H1 (cell line): ENCODE measurements around the gene FOXP4. TPM values are rescaled to one million over a fixed set of nuclear protein-coding genes. Genes with fewer than 3 reads are reported as not detected.

Experiments used
- EGR1 ChIP-seq: IDR thresholded peaks from 2 replicates; pipeline ENCODE4 v1.6.1; 2011; ENCODE audit warnings: low read depth, low read length, borderline replicate concordance
- SIRT6 ChIP-seq: IDR thresholded peaks from one replicate; pipeline ENCODE4 v1.7.1; 2012; ENCODE audit warnings: low read length, inconsistent platforms
- SIX5 ChIP-seq: IDR thresholded peaks from 2 replicates; pipeline ENCODE4 v1.6.1; 2011; ENCODE audit warnings: mild to moderate bottlenecking, low read depth, low read length
- SUZ12 ChIP-seq: fragments of 200-600 bp; sonication (generic); IDR thresholded peaks from 2 replicates; pipeline ENCODE4 v1.6.1; 2012; ENCODE audit warnings: mild to moderate bottlenecking, inconsistent platforms, low read length, moderate library complexity, mixed read lengths
- YY1 ChIP-seq: IDR thresholded peaks from 2 replicates; pipeline ENCODE4 v1.6.1; 2011; ENCODE audit warnings: low read depth, mild to moderate bottlenecking, low read length
- polyA plus RNA-seq, 7 experiments: library from polyadenylated mRNA; depleted of rRNA in 3 of 7; stranded (reverse) in 5 of 7; unstranded in 2 of 7; fragments of >200 nt in 5 of 7; fragments of 200-250 nt in 2 of 7; gene quantifications; 1 replicate in 5 of 7; 2 replicates in 1 of 7; 4 replicates in 1 of 7; pipeline versions ENCODE4 v1.2.1 to v1.2.3, GENCODE V29; 2011 to 2013; ENCODE audit warnings: missing spikeins in 2 of 7, mixed read lengths in 2 of 7
- total RNA-seq: library from RNA; stranded (reverse); fragmentation: NEBNext Ultra II Directional; extraction: Animal tissue kit (Norgen Biotek cat#: 25700); gene quantifications from 2 replicates; pipeline ENCODE4 v1.2.1, GENCODE V29; 2021
- TF ChIP-seq, protein P1 (sequence below): fragments of 300-600 bp; sonication (generic); IDR thresholded peaks from 2 replicates; pipeline ENCODE4 v1.7.1; 2012; ENCODE audit warnings: low read length, moderate library complexity, mild to moderate bottlenecking, inconsistent platforms; ENCODE audit not compliant: insufficient replicate concordance

The FOXP4 gene
- total and polyA plus RNA-seq, 2 of the 8 experiments (the other 6 are each of a cell fraction or from before 2014, with no cell fraction given): 4.8 to 13.3 TPM

DNA sequence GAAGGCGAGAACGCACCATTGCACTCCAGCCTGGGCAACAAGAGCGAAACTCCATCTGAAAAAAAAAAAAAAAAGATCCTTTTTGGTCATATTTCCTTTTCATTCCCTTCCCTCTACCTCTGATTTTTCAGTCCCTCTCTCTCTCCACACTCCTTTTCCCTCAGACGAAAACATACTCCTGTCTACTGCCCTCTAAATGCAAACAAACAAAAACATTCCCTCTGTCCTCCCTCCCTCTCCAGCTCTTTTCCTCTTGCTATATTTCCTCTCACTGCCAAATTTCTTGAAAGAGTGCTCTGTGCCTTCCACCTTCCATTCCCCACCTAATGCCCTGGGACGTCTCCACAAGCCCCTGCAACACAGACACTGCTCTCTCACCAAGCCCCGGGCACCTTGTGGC is 77.1 kb downstream of the FOXP4 start (continued):
- TF ChIP-seq, protein P1, sequence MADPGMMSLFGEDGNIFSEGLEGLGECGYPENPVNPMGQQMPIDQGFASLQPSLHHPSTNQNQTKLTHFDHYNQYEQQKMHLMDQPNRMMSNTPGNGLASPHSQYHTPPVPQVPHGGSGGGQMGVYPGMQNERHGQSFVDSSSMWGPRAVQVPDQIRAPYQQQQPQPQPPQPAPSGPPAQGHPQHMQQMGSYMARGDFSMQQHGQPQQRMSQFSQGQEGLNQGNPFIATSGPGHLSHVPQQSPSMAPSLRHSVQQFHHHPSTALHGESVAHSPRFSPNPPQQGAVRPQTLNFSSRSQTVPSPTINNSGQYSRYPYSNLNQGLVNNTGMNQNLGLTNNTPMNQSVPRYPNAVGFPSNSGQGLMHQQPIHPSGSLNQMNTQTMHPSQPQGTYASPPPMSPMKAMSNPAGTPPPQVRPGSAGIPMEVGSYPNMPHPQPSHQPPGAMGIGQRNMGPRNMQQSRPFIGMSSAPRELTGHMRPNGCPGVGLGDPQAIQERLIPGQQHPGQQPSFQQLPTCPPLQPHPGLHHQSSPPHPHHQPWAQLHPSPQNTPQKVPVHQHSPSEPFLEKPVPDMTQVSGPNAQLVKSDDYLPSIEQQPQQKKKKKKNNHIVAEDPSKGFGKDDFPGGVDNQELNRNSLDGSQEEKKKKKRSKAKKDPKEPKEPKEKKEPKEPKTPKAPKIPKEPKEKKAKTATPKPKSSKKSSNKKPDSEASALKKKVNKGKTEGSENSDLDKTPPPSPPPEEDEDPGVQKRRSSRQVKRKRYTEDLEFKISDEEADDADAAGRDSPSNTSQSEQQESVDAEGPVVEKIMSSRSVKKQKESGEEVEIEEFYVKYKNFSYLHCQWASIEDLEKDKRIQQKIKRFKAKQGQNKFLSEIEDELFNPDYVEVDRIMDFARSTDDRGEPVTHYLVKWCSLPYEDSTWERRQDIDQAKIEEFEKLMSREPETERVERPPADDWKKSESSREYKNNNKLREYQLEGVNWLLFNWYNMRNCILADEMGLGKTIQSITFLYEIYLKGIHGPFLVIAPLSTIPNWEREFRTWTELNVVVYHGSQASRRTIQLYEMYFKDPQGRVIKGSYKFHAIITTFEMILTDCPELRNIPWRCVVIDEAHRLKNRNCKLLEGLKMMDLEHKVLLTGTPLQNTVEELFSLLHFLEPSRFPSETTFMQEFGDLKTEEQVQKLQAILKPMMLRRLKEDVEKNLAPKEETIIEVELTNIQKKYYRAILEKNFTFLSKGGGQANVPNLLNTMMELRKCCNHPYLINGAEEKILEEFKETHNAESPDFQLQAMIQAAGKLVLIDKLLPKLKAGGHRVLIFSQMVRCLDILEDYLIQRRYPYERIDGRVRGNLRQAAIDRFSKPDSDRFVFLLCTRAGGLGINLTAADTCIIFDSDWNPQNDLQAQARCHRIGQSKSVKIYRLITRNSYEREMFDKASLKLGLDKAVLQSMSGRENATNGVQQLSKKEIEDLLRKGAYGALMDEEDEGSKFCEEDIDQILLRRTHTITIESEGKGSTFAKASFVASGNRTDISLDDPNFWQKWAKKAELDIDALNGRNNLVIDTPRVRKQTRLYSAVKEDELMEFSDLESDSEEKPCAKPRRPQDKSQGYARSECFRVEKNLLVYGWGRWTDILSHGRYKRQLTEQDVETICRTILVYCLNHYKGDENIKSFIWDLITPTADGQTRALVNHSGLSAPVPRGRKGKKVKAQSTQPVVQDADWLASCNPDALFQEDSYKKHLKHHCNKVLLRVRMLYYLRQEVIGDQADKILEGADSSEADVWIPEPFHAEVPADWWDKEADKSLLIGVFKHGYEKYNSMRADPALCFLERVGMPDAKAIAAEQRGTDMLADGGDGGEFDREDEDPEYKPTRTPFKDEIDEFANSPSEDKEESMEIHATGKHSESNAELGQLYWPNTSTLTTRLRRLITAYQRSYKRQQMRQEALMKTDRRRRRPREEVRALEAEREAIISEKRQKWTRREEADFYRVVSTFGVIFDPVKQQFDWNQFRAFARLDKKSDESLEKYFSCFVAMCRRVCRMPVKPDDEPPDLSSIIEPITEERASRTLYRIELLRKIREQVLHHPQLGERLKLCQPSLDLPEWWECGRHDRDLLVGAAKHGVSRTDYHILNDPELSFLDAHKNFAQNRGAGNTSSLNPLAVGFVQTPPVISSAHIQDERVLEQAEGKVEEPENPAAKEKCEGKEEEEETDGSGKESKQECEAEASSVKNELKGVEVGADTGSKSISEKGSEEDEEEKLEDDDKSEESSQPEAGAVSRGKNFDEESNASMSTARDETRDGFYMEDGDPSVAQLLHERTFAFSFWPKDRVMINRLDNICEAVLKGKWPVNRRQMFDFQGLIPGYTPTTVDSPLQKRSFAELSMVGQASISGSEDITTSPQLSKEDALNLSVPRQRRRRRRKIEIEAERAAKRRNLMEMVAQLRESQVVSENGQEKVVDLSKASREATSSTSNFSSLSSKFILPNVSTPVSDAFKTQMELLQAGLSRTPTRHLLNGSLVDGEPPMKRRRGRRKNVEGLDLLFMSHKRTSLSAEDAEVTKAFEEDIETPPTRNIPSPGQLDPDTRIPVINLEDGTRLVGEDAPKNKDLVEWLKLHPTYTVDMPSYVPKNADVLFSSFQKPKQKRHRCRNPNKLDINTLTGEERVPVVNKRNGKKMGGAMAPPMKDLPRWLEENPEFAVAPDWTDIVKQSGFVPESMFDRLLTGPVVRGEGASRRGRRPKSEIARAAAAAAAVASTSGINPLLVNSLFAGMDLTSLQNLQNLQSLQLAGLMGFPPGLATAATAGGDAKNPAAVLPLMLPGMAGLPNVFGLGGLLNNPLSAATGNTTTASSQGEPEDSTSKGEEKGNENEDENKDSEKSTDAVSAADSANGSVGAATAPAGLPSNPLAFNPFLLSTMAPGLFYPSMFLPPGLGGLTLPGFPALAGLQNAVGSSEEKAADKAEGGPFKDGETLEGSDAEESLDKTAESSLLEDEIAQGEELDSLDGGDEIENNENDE: no peak
- TF ChIP-seq SIRT6 (no peak), SIX5 (no peak), SUZ12 (no peak), YY1 (no peak), EGR1 (no peak)
